IPS-NIHi11 (cell line): ENCODE results near the gene ACOT7.

Experiments
- DNase-seq: peaks from one replicate; pipeline ENCODE4 v3.0.0; 2012; ENCODE audit warnings: mixed read lengths, low spot score

The ACOT7 gene

DNA sequence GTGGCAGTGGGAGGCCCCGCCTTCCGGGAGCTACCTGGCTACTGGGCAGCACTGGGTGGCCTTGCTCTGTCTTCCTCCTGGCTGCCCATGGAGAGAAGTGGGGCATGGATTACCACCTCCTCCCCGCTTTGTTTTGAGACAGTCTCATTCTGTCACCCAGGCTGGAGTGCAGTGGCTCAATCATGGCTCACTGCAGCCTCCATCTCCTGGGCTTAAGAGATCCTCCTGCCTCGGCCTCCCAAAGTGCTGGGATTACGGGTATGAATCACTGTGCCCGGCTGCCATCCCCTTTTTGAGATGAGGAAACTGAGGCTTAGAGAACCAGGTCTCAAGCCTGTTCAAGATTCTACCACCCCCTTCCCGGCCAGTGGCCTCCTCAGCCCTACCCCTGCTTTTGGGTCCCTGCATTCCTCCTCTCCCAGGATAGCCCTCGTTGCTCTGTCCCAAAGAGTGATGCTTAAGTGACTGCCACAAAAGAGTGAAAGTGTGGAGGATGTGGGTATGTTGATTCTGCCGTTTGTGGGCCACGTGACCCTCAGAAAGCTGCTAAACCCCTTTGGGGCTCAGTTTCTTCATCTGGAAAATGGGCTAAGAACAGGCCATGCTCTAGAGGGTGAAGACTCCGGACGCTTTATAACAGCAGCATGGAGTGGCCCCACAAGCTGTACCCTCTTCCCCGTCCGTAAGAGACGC lies 141.7 kb downstream of the ACOT7 start:
- DNase-seq = no peak

DNA sequence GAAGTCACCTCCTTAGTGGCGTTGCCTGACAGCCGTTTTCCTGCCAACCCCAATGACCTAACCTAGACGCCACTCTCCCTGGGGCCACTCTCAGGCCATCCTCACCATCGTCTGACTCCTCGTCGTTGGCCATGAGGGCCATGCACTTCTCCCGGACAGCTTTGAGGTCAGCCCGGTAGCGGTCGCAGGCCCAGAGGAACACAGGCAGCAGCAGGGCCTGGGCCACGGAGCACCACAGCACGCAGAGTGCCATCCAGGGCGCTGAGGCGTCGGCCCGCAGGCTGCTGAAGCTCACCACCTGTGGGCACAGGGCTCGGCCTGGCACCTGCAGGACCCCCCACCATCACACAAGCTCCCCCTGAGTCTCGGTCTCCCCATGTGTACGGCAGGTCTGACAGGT lies 142.3 kb downstream of the ACOT7 start:
- no peak for DNase-seq

- peak; percentile 80 for DNase-seq
Measured at GRCh38 chr1:6249739-6250689, 143.6 kb downstream of the ACOT7 start.

DNA sequence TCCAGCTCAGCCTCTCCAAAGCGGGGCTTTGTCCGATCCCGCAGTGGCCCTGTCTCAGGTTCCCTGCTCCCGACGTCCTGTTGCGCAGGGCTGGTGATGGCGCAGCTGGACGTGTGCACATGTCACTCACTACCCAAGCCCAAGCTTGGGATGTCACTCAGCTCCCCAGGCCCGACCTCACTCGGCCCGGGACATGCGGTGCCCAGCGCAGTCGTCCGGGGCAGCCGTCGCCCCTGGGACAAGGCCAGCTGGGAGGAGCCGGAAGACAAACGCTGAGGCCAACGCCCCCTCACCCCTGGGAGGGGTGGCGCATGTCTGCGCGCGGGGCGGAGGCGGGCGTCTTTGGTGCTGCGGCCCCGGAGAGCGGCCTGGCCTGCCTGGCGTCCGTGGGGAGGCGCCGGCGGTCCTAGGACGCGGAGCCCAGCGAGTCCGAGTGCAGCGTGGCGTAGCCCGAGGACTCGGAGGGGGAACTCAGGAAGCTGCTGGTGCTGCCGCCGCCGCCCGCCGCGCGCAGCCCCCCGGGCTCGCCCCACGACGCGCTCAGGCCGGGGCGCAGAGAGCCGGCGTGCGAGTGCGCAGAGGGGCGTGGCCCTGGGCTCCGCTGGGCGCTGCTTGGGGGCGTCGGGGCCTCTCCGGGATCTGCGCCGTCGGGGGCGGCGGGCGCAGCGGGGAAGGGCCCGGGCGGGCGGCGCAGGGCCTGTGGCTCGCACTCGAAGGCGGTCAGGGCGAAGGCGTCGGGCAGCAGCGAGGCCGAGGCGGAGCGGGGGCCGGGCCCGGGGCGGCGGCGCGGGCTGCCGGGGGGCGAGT lies 144.4 kb downstream of the ACOT7 start:
- peak; percentile 78 for DNase-seq

- no peak for DNase-seq
Measured at GRCh38 chr1:6248161-6248776, 145.3 kb downstream of the ACOT7 start.

GRCh38 chr1:6247651-6248050 lies 145.9 kb downstream of the ACOT7 start:
- no peak for DNase-seq

- peak; percentile 86 for DNase-seq
Measured at GRCh38 chr1:6246497-6247467, 146.8 kb downstream of the ACOT7 start.

DNA sequence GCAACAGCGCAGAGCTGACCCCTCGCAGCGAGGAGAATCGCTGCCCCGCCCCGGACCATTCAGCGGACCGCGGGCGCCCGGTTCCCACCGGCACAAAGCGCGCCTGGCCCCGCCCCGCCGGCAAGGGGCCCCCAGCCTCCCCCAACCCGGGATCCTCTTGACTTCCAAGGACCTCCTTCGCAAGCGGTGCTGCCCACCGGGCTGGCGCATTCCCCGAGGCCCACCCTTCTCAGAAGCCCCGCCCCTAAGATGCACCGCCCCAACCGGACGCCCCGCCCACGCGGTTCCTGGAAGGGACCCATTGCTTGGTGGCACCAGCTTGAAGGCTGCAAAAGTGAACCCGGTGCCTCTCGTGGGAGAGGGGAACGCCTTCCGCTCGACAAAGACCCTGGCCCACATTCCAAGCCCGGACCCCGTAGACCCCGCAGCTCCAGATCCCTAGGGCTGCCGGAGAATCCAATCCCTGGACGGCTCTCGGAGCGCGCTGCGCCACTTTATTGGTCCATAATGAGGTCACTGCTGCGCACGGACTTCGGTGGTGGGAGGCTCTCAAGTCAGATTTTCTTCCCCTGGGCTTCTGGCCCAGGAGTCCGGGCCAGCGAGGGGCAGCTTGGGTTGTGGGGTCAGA lies 147.6 kb downstream of the ACOT7 start:
- DNase-seq = peak; percentile 82

DNA sequence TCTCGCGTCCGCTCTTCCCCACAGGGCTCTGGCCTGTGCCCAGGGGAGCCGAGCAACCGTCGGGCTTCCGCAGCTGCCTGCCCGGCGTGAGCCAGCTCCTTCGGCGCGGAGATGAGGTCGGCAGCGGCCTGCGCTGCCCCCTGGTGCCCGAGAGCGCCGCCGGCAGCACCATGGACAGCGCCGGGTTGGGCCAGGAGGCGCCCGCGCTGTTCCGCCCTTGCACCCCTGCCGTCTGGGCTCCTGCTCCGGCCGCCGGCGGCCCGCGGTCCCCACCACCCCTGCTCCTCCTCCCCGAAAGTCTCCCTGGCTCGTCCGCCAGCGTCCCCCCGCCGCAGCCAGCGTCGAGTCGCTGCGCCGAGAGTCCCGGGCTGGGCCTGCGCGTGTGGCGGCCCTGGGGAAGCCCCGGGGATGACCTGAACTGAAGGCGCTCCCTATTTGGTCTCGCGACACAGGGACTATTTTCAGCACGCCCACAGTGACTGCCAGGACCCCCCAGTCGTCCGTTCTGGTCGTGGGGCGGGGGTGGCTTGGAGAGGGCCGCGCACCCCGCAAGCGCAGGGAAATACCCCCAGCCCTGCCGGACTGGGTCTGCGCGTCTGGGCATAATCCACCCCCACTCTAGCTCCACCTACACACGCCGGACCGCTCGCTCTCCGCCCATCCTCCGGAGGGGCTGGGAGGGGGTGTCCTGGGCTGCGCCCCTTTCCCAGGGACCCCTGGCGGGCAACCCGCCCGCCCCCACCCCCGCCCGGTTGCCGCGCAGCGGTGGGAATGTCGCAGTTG lies 148.3 kb downstream of the ACOT7 start:
- peak; percentile 82 for DNase-seq

DNA sequence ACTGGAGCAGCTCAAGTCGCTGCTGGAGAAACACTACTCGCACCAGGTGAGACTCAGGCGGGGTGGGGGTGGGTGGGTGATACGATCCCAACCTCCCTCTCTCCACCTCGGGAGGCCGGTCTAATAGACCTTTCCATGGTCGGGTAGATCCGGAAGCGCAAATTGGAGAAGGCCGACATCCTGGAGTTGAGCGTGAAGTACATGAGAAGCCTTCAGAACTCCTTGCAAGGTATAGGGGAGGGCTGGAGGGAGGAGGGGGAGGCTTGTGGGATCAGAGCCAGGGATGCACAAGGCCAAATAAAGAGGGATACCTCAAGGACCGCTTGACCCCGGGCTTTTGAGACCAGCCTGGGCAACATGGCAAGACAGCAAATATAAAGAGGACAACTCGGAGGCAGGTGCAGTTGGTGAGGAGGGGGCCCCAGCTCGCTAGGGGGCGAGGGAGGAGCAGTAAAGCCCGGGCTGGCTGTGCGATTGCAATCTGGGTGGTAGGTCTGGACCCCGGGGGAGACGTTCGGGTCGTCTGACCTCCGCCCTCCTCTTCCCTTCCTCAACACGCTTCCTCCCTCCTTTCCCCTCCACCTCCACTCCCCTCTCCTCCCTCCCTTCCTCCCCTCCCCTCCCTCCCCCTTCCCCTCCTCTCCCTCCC lies 149.0 kb downstream of the ACOT7 start:
- DNase-seq = no peak

DNA sequence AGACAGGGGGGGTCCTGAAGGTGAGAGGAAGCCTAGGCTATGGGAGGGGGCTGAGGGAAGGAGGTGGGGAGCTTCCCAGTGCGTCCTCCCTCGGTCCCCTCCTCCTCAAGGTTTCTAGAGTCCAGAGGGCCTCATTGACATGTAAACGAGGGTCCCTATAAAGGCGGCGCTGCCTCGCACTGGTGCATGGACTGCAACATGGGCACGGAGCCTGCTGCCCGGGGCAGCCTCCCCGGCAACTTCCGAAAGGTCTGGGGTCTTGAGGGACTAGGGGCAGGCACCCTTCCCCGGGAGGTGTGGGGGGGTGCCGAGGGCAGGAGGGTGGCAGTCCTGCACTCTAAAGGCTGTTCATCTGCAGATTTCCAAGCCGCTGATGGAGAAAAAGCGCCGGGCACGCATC lies 149.6 kb downstream of the ACOT7 start, which contains the start of gene HES3:
HES3 (plus strand) TSS at position 187 of the 400 bp plus-strand sequence; CDS start at position 374, 187 bp downstream.
- DNase-seq = no peak

DNA sequence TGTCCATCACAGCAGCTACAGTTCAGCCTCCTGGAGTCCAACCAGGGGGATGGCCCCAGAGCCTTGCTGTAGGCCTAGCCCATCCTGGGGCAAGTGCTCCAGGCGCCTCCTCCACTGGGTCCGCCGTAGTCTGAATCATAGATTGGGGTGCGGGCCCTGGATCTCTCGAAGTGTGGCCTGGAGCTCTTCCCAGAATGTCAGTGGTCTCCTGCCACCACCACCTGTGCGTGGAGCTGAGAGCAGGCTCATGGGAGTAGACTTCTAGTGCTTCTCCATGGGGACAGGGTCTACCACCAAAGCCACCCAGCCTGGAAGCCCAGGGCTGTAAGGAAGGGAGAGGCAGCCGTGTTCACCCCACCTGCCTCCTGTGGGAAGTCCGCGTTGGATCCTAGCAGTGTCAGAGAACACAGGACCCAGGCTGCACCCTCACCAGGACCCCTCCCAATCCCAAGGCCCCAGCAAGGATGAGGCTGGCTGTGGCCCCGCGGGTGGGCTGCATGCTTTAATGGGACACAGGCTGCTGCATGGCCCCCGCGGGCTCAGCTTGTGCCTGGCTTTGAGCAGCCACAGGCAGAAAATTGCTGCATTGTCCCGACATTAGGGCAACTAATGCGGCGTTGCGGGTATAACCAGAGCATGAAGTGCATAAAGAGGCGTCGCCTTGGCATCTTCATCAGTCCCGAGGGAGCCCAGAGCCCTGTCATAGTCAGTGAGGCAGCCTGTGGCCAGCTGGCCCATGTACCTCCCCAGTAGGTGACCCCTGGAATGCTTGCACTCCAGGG lies 150.3 kb downstream of the ACOT7 start:
- DNase-seq = no peak

GRCh38 chr1:6241887-6242740 lies 151.5 kb downstream of the ACOT7 start:
- DNase-seq = peak; percentile 53

- DNase-seq = no peak
Measured at GRCh38 chr1:6241107-6241886, 152.3 kb downstream of the ACOT7 start.

DNA sequence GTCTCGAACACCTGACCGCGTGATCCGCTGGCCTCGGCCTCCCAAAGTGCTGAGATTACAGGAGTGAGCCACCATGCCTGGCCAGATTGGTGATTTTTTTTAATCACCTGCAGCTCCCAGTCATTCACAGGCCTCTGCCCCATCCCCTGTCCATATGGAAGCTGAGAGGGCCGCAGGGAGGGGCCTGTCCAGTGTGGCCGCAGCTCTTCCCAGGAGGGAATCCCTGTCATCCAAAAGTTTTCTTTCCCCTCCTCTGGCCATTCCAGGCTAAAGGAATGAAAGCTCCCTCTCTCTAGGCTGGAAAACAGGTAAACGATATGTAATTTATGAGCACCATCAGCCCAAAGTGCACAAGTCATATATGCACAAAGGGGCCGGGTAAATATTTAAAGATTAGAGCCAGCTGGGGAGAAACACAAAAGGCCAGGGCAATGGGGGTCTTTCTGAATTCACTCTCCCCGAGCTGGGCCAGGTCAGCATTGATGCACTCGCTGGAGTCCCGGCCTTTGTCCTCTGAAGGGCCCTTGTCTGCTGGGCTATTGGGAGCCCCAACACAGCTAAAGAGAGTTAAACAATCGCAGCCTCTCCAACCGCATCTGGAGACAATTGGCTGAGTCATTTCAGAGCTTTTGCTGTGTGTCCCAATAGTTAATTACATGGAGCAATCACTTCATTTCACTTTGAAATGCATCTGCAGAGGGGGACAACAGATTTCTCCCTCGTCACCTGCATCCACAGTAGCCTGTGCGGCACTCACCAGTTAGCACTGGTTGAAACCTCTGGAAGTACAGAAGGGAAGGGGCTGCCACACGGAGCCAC lies 153.4 kb downstream of the ACOT7 start:
- no peak for DNase-seq
